ENCODE measurements around the gene SMIM38.

Gene SMIM38

GRCh38 chr11:69203381-69203780 lies 47.6 kb downstream of the SMIM38 start:
- no peak for DNase-seq (ENCODE audit: low read depth in 2 of 2)

- DNase-seq (ENCODE audit: low read depth in 2 of 2) = no peak
Measured at GRCh38 chr11:69203901-69204245, 48.1 kb downstream of the SMIM38 start.

GRCh38 chr11:69204246-69204940 lies 48.7 kb downstream of the SMIM38 start:
- DNase-seq (ENCODE audit: low read depth in 2 of 2) = no peak

DNA sequence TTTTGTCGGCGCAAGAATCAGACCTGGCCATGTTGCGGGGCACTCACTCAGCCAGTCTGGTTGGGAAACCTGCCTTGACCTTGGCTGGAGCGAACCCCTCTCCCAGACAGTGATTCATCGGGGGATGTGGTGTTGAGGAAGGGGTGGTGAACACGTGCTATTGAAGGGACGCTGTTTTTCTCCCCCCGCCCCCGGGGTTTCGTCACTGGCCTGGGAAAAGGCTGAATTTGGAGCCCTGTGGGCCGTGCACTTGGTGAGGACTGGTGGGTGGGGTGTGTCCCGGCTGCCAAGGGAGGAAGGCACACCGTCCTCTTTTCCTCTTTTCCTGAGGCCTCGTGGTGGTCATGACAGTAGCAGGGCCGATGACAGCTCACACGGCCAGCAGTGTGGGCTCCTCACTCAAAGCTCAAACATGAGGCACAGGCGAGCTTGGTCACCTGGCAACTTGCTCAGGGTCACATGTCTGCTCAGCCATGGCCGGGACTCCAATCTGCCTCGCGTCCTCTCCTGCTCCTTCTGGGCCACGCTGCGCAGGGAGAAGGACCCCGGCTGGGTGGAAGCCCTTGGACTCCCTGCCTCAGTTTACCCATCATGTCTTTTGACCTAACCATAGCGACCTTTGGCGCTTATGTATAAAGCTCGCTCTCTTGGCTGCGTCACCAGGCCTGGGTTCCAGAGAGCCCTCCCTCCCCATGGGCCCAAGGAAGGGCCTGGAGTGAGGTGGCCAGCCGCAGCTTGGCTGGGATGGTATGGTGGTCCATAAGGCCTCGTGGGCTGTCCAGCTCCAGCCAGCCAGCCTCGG lies 49.4 kb downstream of the SMIM38 start:
- no peak for DNase-seq (ENCODE audit: low read depth in 2 of 2)
